GM18517 (cell line): ENCODE results near the gene LRRC27.

Source experiments
- ATAC-seq: cut with Tn5 transposase; IDR thresholded peaks from one replicate; pipeline ENCODE4 v1.9.1; 2021; ENCODE audit warnings: mild to moderate bottlenecking, moderate library complexity; ENCODE audit not compliant: unreplicated experiment

Gene LRRC27

DNA sequence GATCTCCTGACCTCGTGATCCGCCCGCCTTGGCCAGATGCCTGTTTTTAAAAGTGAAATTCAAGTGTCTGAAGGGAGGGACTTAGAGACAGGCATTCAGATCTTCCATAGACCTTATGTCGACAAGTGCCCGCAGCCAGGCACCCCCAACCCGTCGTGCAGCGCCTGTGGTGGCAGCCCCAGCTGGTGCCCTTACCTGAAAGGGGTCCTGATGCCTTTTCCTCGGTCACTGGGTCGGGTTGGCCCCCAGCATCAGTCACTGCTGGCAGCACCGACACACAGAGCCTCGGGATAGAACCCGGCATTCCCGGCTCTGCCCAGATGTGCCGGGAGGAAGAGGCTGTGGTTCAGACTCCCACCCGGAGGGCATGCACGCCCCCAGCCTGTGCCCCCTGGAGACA is 23.3 kb downstream of the LRRC27 start:
- no peak for ATAC-seq

DNA sequence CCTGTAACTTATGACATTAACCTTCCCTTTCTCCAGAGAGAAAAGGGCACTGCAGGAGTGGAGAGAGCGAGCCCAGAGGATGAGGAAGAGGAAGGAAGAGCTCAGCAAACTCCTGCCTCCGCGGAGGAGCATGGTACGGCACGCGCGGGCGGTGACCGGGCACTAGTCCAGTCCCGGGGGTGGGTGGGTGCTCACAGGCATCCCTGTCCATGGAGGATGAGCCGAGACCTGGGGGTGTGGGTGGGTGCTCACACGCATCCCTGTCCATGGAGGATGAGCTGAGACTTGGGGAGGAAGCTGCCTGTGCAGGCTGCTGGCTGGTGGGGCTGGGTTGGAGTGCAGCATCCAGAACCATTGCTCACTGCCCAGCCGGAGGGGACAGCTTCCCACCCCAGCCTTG is 23.8 kb downstream of the LRRC27 start:
- no peak for ATAC-seq

DNA sequence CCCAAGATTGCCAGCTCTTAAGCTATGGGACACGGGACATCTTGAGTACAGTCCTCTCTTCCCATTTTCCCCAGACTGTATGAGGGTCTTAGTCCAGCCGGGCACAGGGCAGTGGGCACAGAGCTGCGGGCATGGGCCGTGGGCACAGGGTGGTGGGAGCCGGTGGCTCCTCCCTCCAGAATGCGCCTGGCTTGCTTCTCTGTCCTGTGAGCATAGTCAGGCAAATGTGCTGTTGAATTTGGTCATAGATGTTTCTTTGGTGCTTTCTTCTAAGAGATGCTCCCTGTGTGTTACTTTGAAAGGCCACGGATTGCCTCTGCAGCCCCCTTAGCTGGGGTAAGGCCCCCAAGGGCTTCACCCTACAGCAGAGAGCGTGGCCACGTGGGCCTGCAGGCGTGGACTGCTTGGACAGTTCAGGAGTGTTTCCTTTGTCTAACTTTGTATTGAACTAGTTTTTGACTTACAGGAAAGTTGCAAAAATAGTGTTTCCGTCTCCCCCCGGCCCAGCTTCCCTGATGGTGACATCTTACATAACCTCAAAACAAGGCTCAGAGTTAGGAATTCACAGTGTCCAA is 24.7 kb downstream of the LRRC27 start:
- ATAC-seq: no peak

DNA sequence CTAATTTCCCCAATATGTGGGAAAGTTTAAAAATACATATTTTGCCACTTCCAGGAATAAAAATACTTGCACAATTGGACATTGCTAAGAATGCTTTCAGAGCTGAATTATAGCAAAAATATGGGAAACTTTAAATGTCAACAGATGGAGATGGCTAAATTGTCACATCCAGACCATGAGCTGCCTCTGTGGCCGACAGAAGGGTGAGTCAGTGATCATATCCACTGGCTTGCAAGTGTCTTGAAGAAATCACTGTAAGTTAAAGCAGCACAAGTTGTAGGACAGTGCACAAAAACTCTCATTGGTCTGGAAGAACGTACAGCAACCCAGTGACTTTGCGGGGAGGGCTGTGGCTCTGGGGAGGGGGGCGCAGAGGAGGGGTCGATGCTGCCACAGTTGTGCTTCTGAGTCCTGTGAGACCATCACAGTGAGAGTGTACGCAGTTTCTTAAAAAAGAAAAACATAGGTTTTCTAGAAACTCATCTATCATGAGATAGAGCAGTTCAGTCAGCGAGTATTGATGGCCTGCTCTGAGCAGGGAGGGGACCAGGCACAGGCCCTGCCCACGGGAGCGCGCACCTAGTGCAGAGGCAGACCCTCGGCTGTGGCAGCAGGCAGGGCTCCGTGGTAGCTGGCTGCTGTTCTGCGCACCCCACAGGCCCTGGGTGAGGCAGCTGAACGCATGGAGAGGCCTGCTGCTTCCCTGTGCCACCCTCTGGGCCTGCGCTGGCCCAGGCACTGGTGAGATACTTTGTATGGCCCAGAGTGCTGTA is 25.5 kb downstream of the LRRC27 start:
- ATAC-seq: no peak

DNA sequence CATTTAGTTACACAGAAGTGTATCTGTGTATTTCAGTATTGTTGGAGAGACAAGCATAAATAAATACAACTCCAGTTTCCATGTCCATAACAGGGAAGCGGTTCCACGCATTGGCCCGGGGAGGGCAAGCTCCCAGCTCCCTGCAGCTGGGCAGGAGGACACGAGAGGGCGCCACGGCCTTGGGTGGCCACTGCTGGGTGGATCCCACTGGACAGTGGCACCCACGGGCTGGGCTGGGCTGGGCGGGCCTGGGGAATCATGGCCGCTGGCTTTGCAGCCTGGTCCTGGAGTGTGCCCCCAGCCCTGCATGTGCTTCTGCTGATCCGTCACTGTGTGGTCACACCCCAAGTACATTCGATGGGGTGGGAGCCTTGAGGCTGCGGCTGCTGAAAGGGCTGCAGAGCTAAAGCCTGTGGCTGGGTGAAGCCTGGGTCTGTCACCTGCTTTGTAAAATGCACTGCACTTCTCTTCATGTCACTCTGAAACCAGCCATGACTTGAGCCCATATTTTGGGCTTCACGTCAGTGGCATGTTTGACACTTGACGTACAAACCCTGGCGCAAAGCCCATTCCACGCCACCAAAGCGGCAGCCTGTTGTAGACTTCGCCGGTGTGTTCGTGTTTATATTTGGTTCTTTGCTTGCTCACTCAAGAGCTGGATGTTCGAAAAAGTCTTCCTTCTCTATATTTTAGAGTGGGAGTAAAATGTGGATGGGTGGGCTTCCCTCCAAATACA is 27.5 kb downstream of the LRRC27 start:
- ATAC-seq: no peak

DNA sequence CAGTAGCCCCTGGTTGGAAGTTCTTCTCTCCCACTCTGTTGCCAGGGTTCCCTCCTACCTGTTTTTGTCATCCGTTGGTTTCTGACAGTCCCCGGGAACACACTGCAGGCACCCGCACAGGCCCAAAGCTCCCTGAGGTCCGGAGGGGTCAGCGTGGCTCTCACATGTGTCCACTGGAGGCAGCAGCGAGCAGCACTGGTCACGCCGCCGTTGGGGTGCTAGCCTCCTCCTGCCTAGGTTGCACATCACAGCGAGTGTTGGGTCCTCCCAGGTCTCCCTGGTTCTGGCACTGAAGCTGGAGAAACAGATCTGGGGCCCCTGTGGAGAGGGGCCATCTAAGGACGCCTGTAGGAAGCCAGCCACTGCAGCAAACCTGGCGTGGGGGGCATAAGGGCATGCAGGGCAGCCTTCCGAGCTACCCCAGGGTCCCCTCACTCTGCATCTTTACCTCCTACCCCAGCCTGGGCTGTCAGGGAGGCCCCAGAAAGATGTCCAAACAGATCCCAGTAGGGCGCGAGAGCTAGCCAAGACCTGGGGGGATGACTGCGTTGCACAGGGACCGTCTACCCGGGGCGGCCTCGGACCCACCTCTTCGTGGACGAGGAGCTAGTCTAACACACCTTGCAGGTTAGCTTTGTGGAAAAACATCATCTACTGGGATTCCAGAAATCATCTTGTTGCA is 28.9 kb downstream of the LRRC27 start:
- no peak for ATAC-seq

DNA sequence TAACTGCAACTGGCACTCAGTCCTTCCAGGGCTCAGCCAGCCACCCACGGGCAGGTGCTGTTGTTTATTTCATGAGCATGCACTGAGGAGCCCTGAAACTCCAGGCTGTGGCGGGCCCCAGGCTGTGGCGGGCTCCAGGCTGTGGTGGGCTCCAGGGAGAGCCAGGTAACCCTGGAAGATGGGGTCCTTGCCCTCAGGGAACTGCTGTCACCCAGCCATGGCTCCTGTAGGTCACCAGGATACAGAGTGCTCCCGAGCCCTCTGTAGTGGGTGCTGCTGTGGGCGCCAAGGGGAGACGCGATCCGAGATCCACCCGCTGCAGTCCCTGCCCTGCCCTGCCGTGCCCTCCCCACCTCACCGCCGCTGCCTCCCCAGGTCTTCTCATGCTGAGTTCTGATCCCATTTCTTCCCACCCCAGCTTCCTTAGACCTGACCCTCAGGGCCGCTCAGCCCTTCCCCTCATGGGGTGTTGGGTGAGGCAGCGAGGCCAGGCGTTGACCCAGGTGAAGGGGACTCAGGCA is 29.6 kb downstream of the LRRC27 start:
- ATAC-seq: no peak

DNA sequence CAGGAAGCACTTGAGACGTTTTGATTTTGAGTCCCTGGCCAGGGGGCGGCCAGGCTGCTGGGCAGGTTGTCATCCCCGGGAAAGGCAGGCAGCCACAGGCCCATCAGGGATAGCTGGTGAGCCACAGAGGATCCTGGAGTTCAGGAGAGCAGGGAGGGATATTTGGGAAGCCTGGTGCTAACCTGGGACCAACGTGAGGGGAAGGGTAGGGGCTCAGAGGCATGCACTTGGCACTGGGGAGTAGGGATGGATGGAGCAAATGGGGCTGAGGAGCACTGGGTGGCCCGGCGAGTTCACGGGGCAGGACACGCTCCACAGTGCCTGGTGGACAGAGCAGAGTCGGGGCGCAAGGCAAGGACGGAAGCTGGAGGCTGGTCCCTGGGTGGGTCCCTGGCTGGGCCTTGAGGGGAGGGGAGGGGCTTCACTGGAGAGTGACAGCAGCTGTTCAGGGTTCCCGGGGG is 30.2 kb downstream of the LRRC27 start:
- ATAC-seq: no peak

DNA sequence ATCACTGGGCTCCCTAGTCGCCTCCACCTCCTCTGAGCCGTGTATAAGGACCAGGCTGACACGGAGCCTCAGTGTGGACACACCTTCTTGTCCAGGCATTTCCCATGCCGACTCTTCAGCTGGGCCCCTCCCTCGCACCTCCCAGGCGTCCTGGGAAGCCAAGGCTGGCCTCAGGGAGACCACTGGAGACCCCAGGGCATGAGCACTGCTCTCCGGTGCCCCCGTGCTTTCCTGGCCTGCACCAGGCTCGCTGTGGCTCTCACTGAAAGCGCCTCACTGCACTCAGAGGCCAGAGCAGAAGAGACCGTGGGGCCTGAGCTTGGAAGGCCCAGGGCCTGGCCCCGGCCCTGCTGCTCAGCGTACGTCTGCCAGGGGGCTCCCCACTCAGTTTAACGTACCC is 31.4 kb downstream of the LRRC27 start:
- ATAC-seq: no peak

DNA sequence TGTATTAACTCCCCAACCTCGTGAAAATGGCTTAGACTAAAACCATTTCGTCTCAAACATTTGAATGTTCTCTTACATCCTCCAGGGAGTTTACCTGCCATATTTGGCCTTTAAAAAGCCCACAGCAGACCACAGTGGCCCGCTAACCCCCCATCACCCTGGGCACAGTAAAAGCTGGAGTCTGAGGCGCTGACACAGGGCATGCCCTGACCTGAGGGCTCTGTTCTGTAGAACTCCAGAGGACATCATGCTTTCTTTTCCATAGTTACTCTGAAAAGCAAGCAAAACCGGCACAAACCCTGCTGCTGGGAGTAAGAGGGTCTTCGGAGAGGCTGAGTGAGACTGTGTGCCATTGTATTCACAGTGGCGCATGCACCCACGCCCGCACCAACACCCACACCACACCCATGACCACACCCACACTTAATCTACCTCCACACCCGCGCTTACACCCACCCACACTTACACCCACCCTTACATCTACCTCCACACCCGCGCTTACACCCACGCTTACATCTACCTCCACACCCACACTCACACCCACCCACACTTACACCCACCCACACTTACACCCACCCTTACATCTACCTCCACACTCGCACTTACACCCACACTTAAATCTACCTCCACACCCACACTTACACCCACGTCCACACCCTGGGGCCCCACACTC is 32.1 kb downstream of the LRRC27 start:
- ATAC-seq: no peak

DNA sequence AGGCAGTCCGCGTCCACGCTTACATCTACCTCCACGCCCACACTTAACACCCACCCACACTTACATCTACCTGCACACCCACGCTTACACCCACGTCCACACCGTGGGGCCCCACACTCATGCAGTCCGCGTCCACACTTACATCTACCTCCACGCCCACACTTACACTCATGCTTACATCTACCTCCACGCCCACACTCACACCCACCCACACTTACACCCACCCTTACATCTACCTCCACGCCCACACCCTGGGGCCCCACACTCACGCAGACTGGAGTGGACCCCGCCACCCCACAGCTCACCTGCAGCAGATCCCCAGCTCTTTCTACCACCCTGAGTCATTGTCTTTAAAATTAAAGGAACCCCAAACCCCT is 32.6 kb downstream of the LRRC27 start:
- no peak for ATAC-seq

DNA sequence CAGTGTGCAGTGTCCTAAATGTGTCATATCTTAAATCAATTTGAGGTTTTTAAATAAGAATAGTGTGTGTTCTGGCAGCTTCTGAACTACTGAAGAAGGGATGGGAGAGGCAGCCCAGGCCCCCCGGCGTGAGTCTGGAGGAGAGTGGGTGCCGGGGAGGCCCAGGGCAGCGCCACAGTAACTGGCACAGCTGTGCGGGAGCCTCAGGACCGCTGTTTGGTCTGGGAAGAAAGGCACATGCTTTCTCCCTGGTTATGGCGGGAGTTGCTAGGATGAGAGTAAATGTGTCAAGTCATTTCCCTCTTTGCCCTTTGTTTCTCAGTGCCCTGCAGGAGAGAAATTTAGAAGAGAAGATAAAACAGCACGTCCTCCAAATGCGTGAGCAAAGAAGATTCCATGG is 33.1 kb downstream of the LRRC27 start:
- ATAC-seq: no peak

DNA sequence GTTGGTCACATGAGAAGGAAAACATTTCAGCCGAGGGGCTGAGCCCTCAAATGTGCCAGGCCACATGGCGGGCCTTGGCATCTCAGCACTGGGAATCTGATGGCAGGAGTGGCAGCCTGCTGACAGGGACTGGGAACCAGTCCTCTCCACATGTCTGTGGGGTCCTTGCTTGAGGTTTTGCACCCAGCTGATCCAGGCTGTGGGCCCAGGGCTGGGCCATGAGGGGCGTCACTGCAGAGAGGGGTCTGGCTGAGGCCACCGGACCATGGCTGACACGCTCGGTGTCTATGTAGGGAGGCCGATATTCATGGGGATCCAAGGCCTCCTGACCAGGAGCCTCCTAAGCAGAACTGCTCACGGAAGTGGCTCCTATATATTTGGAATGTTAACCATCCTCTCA is 34.0 kb downstream of the LRRC27 start:
- ATAC-seq: no peak

DNA sequence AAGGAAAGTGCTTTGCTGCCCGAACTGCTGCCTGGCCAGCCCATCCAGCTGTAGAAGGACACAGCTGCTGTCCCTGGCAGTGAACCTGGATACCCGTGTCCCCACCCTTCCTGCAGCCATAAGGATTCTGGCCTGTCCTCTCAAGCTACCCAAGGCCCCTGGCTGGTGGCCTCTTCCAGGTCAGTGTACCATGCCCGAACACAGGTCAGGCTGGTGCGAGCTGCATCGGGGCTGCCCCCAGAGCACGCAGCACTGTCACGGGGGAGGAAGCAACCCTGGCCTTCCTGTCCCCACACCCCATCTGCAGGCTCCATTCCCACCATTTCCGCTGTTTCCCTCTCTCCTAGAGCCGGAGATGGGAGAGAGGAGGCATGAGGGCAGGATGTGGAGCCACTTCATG is 34.5 kb downstream of the LRRC27 start:
- ATAC-seq: no peak

DNA sequence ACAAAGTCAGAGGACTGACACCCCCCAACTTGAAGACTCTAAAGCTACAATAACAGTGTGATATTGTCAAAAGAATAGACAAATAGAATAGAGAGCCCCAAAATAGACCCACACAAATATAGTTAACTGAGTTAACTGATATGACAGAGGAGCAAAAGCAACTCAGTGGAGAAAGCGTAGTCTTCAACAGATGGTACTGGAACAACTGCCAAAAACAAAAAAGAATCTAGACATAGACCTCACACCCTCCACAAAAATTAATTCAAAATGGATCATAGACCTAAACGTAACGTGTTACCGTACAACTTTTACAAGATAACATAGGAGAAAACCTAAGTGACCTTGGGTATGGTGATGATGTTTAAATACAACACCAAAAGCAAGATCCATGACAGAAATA is 36.4 kb downstream of the LRRC27 start:
- ATAC-seq: no peak

DNA sequence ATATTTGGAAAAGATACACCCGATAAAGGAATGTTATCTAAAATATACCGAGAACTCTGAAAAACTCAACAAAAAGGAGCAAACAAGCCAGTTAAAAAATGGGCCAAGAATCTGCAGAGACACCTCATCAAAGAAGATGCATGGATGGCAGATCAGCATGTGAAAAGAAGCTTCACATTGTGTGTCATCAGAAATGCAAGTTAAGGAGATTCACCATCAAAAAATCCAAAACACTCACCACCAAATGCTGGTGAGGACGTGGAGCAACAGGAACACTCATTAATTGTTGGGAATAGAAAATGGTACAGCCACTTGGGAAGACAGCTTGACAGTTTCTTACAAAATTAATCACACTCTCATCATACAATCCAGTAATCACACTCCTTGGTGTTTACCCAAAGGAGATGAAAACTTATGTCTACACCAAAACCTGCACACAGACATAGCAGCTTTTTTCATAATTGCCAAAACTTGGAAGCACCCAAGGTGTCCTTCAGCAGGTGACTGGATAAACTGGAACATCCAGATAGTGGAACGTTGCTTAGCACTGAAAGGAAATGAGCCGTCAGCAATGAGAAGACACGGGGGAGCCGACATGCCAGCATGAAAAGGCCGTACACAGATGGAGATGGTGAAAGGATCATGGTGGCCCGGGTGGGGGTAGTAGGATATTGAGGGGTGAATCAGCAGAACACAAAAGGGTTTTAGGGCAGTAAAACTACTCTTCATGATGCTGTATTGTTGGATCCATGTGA is 37.1 kb downstream of the LRRC27 start:
- no peak for ATAC-seq

DNA sequence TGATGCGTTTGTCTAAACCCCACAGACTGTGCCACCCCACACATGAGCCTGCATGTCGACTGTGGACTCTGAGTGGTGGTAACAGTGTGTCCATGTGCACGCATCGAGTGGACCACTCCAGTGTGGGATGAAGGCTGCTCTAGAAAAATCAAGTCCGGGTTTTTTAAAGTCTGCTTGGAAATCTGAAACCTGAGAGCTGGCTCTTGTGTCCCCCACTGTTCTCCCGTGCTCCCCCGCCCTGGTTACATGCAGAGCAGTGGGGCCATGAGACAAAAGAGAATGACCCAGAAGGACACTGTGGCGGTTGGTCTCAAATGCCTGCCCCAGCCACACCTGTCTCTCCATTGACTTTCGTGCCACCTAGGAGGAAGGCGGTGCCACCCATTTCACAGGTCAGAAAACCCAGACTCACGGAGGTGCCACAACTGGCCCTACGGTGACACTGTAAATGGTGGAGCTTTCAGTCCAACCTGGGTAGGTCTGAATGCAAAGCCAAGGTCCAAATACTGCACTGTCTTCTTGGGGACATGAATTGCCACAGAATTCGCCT is 37.7 kb downstream of the LRRC27 start:
- no peak for ATAC-seq

DNA sequence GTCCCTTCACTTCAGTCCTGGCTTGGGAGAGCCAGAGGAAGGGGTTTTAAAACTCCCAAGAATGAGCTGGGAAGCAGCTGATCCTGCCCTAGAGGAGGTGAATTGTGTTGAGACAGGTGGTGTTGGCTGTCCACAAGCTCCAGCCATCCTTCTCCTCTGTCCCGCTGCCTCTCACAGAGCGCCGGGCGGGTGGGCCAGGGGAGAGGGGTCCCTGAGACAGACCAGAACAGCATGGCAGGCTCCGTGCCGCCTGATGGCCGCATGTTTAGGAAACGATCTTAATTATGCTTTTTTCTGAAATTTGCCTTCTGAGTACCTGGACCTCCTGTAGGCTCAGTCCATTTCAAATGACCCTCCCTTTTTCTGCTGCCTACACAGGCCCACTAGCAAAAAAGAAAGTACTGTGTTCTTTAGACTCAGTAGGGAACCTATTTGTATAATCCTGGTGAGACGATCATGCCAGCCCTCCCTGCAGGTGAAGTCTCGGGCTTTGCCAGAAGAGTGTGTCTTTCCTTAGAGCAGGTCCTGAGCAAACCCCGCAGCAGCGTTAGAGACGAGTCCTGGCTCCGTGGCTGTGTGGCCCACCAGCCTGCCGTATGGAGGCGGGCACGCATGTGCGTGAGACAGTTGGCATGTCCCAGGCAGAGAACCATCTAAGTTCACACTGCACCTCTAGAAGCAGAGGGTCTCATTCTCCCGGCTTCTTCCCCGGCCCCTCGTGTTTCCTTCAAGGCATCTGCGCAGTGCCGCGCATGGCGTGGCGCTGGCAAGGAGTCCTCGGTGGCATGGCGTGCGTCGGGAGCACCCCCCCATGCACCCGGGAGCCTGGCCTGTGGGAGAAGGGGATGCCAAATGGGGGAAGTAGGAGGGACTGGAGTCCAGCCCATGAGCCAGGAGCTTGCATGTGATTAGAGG is 38.7 kb downstream of the LRRC27 start:
- no peak for ATAC-seq

DNA sequence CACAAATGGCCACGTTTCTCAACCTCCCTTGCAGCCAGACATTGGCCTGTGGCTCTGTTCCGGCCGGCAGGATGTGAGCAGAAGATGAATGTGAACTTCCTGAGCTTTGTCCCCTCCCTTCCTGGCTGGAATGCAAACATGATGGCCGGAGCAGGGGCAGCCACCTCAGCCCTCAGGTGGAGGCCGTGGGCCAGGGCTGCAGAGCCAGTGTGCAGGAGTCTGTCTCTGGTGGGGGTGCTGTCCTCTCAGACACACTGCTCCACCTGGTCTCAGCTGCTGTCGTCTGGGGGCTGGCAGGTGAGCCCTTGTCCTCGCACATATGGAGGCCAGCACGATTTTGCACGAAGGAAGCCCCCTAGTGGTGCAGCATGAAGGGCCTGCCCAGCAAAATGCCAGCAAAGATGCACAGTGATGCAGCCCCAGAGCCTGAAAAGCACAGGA is 39.7 kb downstream of the LRRC27 start:
- no peak for ATAC-seq
